Smooth muscle cell (in vitro differentiated cells): ENCODE measurements around the gene MAP4K1. TPM values are rescaled to one million over a fixed set of nuclear protein-coding genes. Genes with fewer than 3 reads are reported as not detected.
A peak's percentile ranks its signal among the peaks of the same experiment; 100 is the strongest.

Source experiments
- DNase-seq: peaks from one replicate; lab custom pipeline; 2025; ENCODE audit not compliant: unreplicated experiment; lab: John Stamatoyannopoulos, UW
- H2AFZ ChIP-seq: fragments of 200-600 bp; sonication (generic); 2 replicates; pipeline ENCODE4 v1.6.0; 2016; ENCODE audit warnings: antibody characterized with exemption, low read depth, mild to moderate bottlenecking
- H3F3A ChIP-seq: fragments of 200-600 bp; sonication (generic); 2 replicates; pipeline ENCODE4 v1.6.0; 2017; ENCODE audit warnings: antibody characterized with exemption, low read depth
- H3K27ac ChIP-seq: fragments of 200-600 bp; sonication (generic); 2 replicates; pipeline ENCODE4 v1.5.1; 2016; ENCODE audit warnings: low read depth, mild to moderate bottlenecking
- H3K27me3 ChIP-seq: fragments of 200-600 bp; sonication (generic); 2 replicates; pipeline ENCODE4 v1.6.1; 2016; ENCODE audit warnings: low read depth, mild to moderate bottlenecking
- H3K36me3 ChIP-seq: fragments of 200-600 bp; sonication (generic); 2 replicates; pipeline ENCODE4 v1.5.1; 2016; ENCODE audit warnings: low read depth
- H3K4me1 ChIP-seq: fragments of 200-600 bp; sonication (generic); 2 replicates; pipeline ENCODE4 v1.5.1; 2016; ENCODE audit warnings: low read depth
- H3K4me2 ChIP-seq: fragments of 200-600 bp; sonication (generic); 2 replicates; pipeline ENCODE4 v1.6.0; 2016; ENCODE audit warnings: mild to moderate bottlenecking
- H3K4me3 ChIP-seq: fragments of 200-600 bp; sonication (generic); 2 replicates; pipeline ENCODE4 v1.5.1; 2016; ENCODE audit warnings: mild to moderate bottlenecking
- H3K79me2 ChIP-seq: fragments of 200-600 bp; sonication (generic); 2 replicates; pipeline ENCODE4 v1.6.0; 2016; ENCODE audit warnings: low read depth, mild to moderate bottlenecking
- H3K9ac ChIP-seq: fragments of 200-600 bp; sonication (generic); 2 replicates; pipeline ENCODE4 v1.6.0; 2016; ENCODE audit warnings: low read depth
- H3K9me3 ChIP-seq: fragments of 200-600 bp; sonication (generic); replicated peaks from 2 replicates; pipeline ENCODE4 v1.5.1; 2016; ENCODE audit warnings: low read depth
- H4K20me1 ChIP-seq: fragments of 200-600 bp; sonication (generic); 2 replicates; pipeline ENCODE4 v1.6.0; 2016; ENCODE audit warnings: low read depth
- WGBS: methylation state at CpG from one replicate; pipeline ENCODE4 v1.1.7; 2016; ENCODE audit warnings: low lambda C conversion rate; 5-methylcytosine and 5-hydroxymethylcytosine counted together
- polyA plus RNA-seq: library from polyadenylated mRNA; unstranded; fragments of >200 nt; fragmentation: Nextera tagmentation; extraction: Ambion mirVana; gene quantifications from 2 replicates; pipeline ENCODE4 v1.2.1, GENCODE V29; 2016
- total RNA-seq: library from RNA; depleted of rRNA; stranded (reverse); fragments of >200 nt; gene quantifications from 2 replicates; pipeline ENCODE4 v1.2.3, GENCODE V29; 2014
- TF ChIP-seq, protein P1 (sequence below): fragments of 200-600 bp; sonication (generic); IDR thresholded peaks from 2 replicates; pipeline ENCODE4 v1.5.1; 2017; ENCODE audit warnings: borderline replicate concordance, mild to moderate bottlenecking, antibody characterized with exemption; ENCODE audit not compliant: insufficient read depth, poor library complexity, severe bottlenecking

MAP4K1 gene
- total and polyA plus RNA-seq, 2 experiments from 2014 or later: 0.22 to 0.91 TPM

DNA sequence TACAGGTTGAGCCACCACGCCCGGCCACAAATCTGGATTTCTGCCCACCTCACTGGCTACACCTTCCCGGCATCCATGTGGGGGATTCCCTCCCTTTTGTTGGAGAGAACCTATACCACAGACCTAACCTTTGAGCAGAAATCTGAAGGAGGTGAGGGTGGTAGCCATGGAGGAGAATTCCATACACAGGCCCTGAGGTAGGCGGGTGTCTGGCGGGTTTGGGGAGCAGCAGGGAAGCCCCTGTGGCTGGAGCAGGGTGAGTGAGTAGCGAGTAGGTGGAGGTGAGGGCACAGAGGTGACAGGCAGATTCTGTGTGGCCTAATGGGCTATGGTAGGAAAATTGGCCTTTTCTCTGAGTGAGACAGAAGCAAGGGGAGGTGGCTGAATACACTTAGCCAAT, 11.8 kb upstream of the MAP4K1 start:
- no peak overlapping the region for H3K27ac ChIP-seq
- no peaks in the 10 kb centered on the region for H3K4me1 ChIP-seq
- no peaks in the 10 kb centered on the region for H3K27me3 ChIP-seq
- no peaks in the 10 kb centered on the region for H3K36me3 ChIP-seq
- H3K9me3 ChIP-seq: no peaks in the 10 kb centered on the region
- 99% methylated on average over 6 of the region's 6 CpGs for WGBS
- no peak overlapping the region for H2AFZ ChIP-seq
- DNase-seq: no peak
- no peak overlapping the region for H3K9ac ChIP-seq
- H3K4me2 ChIP-seq: no peak overlapping the region
- no peaks in the 10 kb centered on the region for H4K20me1 ChIP-seq
- TF ChIP-seq, protein P1, sequence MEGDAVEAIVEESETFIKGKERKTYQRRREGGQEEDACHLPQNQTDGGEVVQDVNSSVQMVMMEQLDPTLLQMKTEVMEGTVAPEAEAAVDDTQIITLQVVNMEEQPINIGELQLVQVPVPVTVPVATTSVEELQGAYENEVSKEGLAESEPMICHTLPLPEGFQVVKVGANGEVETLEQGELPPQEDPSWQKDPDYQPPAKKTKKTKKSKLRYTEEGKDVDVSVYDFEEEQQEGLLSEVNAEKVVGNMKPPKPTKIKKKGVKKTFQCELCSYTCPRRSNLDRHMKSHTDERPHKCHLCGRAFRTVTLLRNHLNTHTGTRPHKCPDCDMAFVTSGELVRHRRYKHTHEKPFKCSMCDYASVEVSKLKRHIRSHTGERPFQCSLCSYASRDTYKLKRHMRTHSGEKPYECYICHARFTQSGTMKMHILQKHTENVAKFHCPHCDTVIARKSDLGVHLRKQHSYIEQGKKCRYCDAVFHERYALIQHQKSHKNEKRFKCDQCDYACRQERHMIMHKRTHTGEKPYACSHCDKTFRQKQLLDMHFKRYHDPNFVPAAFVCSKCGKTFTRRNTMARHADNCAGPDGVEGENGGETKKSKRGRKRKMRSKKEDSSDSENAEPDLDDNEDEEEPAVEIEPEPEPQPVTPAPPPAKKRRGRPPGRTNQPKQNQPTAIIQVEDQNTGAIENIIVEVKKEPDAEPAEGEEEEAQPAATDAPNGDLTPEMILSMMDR: no peak
- no peaks in the 10 kb centered on the region for H3F3A ChIP-seq
- H3K4me3 ChIP-seq: no peak overlapping the region
- H3K79me2 ChIP-seq: no peaks in the 10 kb centered on the region

DNA sequence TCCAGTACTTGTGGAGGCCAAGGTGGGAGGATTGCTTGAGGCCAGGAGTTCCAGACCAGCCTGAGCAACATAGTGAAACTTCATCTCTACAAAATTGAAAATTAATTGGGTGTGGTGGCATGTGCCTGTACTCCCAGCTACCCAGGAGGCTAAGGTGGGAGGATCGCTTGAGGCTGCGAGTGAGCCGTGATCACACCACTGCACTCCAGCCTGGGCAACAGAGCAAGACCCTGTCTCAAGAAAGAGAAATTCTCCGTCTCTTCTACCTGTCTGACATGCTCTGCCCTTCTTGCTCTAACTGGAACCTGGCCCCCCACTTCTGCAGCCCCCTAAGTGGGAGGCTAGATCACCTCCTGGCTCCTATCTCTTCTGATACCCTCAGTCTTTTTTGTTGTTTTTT, 8.6 kb upstream of the MAP4K1 start:
- Histone ChIP-seq H4K20me1 (no peaks in the 10 kb centered on the region), H3K79me2 (peaks cover 3% of the 10 kb centered on the region), H3K4me3 (no peak overlapping the region), H3K9me3 (no peaks in the 10 kb centered on the region), H3K4me1 (no peaks in the 10 kb centered on the region), H3K27ac (no peak overlapping the region), H3K9ac (no peak overlapping the region), H2AFZ (no peak overlapping the region), H3K27me3 (no peaks in the 10 kb centered on the region), H3K36me3 (no peaks in the 10 kb centered on the region), H3K4me2 (no peak overlapping the region), H3F3A (no peaks in the 10 kb centered on the region)
- WGBS: 98% methylated on average over 4 of the region's 4 CpGs
- DNase-seq: no peak
- TF ChIP-seq, protein P1: no peak

DNA sequence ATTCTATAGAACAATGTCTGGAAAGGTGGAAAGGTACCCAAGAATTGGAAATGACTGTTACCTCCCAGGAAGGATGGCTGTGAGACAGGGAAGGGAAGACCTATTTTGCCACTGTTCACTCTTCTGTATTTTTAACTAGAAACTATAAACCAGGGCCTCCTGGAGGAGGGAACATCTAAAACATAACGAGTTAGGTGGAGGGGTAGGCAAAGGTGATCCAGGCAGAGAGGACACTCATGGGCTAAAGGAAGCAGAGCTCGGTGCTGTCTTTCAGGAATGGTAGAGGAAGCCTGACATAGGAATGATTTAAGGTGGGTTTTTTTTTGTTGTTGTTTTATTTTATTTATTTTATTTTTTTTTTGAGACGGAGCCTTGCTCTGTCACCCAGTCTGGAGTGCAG, 7.1 kb upstream of the MAP4K1 start:
- Histone ChIP-seq H3K4me2 (no peak overlapping the region), H3K9me3 (no peaks in the 10 kb centered on the region), H3K36me3 (no peaks in the 10 kb centered on the region), H3K4me3 (no peak overlapping the region), H4K20me1 (no peaks in the 10 kb centered on the region), H3K79me2 (peaks cover 17% of the 10 kb centered on the region), H3F3A (no peaks in the 10 kb centered on the region), H3K4me1 (peaks cover 3% of the 10 kb centered on the region), H3K27ac (no peak overlapping the region), H3K9ac (no peak overlapping the region), H2AFZ (no peak overlapping the region), H3K27me3 (no peaks in the 10 kb centered on the region)
- TF ChIP-seq, protein P1: no peak
- no peak for DNase-seq
- WGBS: 98% methylated on average over 3 of the region's 3 CpGs

DNA sequence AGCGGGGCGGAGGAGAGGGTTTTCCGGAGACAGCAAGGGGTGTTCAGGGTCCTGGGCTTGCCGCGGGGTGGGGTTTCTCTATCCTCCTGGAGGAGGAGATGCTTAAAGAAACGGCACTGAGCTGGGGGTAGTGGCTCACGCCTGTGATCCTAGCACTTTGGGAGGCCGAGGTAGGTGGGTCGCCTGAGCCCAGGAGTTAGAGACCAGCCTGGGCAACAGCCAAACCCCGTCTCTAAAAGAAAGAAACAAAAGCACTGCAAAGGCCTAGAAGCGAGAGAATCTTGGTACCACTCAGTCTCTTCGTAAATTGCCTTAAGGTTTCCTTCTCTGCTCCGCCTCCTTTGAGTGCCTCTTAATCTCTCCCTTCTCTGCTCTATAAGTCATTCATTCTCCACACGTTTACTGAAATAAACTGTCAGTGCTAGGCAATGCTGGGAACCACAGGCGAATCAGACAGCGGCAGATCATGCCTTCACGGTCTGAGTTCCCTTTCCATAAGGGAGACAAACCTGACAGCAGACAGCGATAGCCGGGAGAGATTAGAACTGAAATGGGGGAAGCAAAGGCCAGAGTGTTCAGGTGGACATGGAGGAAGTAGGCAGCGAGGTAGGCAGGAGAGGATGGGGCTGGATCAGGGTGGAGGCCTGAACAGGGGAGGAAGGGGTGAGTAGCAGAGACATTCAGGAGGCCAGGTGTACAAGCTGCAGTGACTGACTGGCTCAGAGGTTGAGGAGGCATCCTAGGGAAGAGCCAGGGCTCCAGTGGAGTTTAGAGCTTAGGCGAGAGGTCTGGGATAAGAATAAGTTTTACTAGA, 1.8 kb upstream of the MAP4K1 start:
- TF ChIP-seq, protein P1: no peak

More for the DNA sequence above, 1.8 kb upstream of the MAP4K1 start:
- Histone ChIP-seq H3K27me3 (no peaks in the 10 kb centered on the region), H3K4me2 (peak overlapping the region; percentile 96), H2AFZ (peak overlapping the region; percentile 80), H3F3A (no peaks in the 10 kb centered on the region), H3K4me3 (peak overlapping the region; percentile 79), H3K27ac (peak overlapping the region; percentile 50), H3K36me3 (no peaks in the 10 kb centered on the region), H4K20me1 (no peaks in the 10 kb centered on the region), H3K9me3 (no peaks in the 10 kb centered on the region), H3K79me2 (peaks cover 25% of the 10 kb centered on the region), H3K4me1 (peaks cover 13% of the 10 kb centered on the region), H3K9ac (peak overlapping the region; percentile 86)
- DNase-seq: no peak
- WGBS: 25% methylated on average over 20 of the region's 21 CpGs
